ENCODE data around the gene GALNTL6.

Gene GALNTL6

GRCh38 chr4:172674811-172675210 is 861.6 kb downstream of the GALNTL6 start:
- no peak overlapping the region for H3K27ac ChIP-seq (ENCODE audit: low read depth, low read length, severe bottlenecking)
- H3K36me3 ChIP-seq (ENCODE audit: control insufficient read depth, insufficient read depth, low read length): no peaks in the 10 kb centered on the region
- no peak overlapping the region for H3K4me3 ChIP-seq (ENCODE audit: extremely low read depth, insufficient read depth, low read length, poor library complexity, severe bottlenecking)
- H3K9me3 ChIP-seq (ENCODE audit: control insufficient read depth, low read length): no peaks in the 10 kb centered on the region
- no peaks in the 10 kb centered on the region for H3K4me1 ChIP-seq (ENCODE audit: control insufficient read depth, insufficient read depth, low read length, poor library complexity, severe bottlenecking)

GRCh38 chr4:172675232-172675631 is 862.0 kb downstream of the GALNTL6 start:
- no peak overlapping the region for H3K27ac ChIP-seq (ENCODE audit: low read depth, low read length, severe bottlenecking)
- 90 to 100% methylated on average over 1 of the region's 1 CpG for WGBS, 2 experiments (ENCODE audit: insufficient coverage in 2 of 2)
- H3K4me3 ChIP-seq (ENCODE audit: extremely low read depth, insufficient read depth, low read length, poor library complexity, severe bottlenecking): no peak overlapping the region
- H3K36me3 ChIP-seq (ENCODE audit: control insufficient read depth, insufficient read depth, low read length): no peaks in the 10 kb centered on the region
- no peaks in the 10 kb centered on the region for H3K9me3 ChIP-seq (ENCODE audit: control insufficient read depth, low read length)
- H3K4me1 ChIP-seq (ENCODE audit: control insufficient read depth, insufficient read depth, low read length, poor library complexity, severe bottlenecking): no peaks in the 10 kb centered on the region

GRCh38 chr4:172680691-172681090 is 867.5 kb downstream of the GALNTL6 start:
- Histone ChIP-seq H3K36me3 (ENCODE audit: control insufficient read depth, insufficient read depth, low read length) (no peaks in the 10 kb centered on the region), H3K27ac (ENCODE audit: low read depth, low read length, severe bottlenecking) (no peak overlapping the region), H3K4me3 (ENCODE audit: extremely low read depth, insufficient read depth, low read length, poor library complexity, severe bottlenecking) (no peak overlapping the region), H3K4me1 (ENCODE audit: control insufficient read depth, insufficient read depth, low read length, poor library complexity, severe bottlenecking) (no peaks in the 10 kb centered on the region), H3K9me3 (ENCODE audit: control insufficient read depth, low read length) (no peaks in the 10 kb centered on the region)

- H3K4me1 ChIP-seq (ENCODE audit: control insufficient read depth, insufficient read depth, low read length, poor library complexity, severe bottlenecking): no peaks in the 10 kb centered on the region
- no peak overlapping the region for H3K27ac ChIP-seq (ENCODE audit: low read depth, low read length, severe bottlenecking)
- WGBS, 2 experiments (ENCODE audit: insufficient coverage in 2 of 2): 60 to 100% methylated on average over 1 to 2 of the region's 3 CpGs
- no peak overlapping the region for H3K4me3 ChIP-seq (ENCODE audit: extremely low read depth, insufficient read depth, low read length, poor library complexity, severe bottlenecking)
- H3K9me3 ChIP-seq (ENCODE audit: control insufficient read depth, low read length): no peaks in the 10 kb centered on the region
- H3K36me3 ChIP-seq (ENCODE audit: control insufficient read depth, insufficient read depth, low read length): no peaks in the 10 kb centered on the region
Observed at GRCh38 chr4:172683021-172683420, 869.8 kb downstream of the GALNTL6 start.

- Histone ChIP-seq H3K4me3 (ENCODE audit: extremely low read depth, insufficient read depth, low read length, poor library complexity, severe bottlenecking) (no peak overlapping the region), H3K9me3 (ENCODE audit: control insufficient read depth, low read length) (no peaks in the 10 kb centered on the region), H3K36me3 (ENCODE audit: control insufficient read depth, insufficient read depth, low read length) (no peaks in the 10 kb centered on the region), H3K27ac (ENCODE audit: low read depth, low read length, severe bottlenecking) (no peak overlapping the region), H3K4me1 (ENCODE audit: control insufficient read depth, insufficient read depth, low read length, poor library complexity, severe bottlenecking) (no peaks in the 10 kb centered on the region)
- WGBS, 2 experiments (ENCODE audit: insufficient coverage in 2 of 2): 100% methylated on average over 1 to 2 of the region's 2 CpGs
Observed at GRCh38 chr4:172686021-172686420, 872.8 kb downstream of the GALNTL6 start.

- no peak overlapping the region for H3K4me3 ChIP-seq (ENCODE audit: extremely low read depth, insufficient read depth, low read length, poor library complexity, severe bottlenecking)
- no peak overlapping the region for H3K27ac ChIP-seq (ENCODE audit: low read depth, low read length, severe bottlenecking)
- WGBS, 2 experiments (ENCODE audit: insufficient coverage in 2 of 2): no CpG with 5 or more reads among the region's 1 CpG
- H3K9me3 ChIP-seq (ENCODE audit: control insufficient read depth, low read length): peaks cover 5% of the 10 kb centered on the region
- no peaks in the 10 kb centered on the region for H3K36me3 ChIP-seq (ENCODE audit: control insufficient read depth, insufficient read depth, low read length)
- H3K4me1 ChIP-seq (ENCODE audit: control insufficient read depth, insufficient read depth, low read length, poor library complexity, severe bottlenecking): no peaks in the 10 kb centered on the region
Observed at GRCh38 chr4:172688534-172688933, 875.3 kb downstream of the GALNTL6 start.

GRCh38 chr4:172691552-172691951 is 878.3 kb downstream of the GALNTL6 start:
- Histone ChIP-seq H3K4me1 (ENCODE audit: control insufficient read depth, insufficient read depth, low read length, poor library complexity, severe bottlenecking) (no peaks in the 10 kb centered on the region), H3K9me3 (ENCODE audit: control insufficient read depth, low read length) (peaks cover 5% of the 10 kb centered on the region), H3K4me3 (ENCODE audit: extremely low read depth, insufficient read depth, low read length, poor library complexity, severe bottlenecking) (no peak overlapping the region), H3K27ac (ENCODE audit: low read depth, low read length, severe bottlenecking) (no peak overlapping the region), H3K36me3 (ENCODE audit: control insufficient read depth, insufficient read depth, low read length) (no peaks in the 10 kb centered on the region)

GRCh38 chr4:172692701-172693100 is 879.5 kb downstream of the GALNTL6 start:
- Histone ChIP-seq H3K27ac (ENCODE audit: low read depth, low read length, severe bottlenecking) (no peak overlapping the region), H3K9me3 (ENCODE audit: control insufficient read depth, low read length) (peaks cover 5% of the 10 kb centered on the region), H3K4me3 (ENCODE audit: extremely low read depth, insufficient read depth, low read length, poor library complexity, severe bottlenecking) (no peak overlapping the region), H3K36me3 (ENCODE audit: control insufficient read depth, insufficient read depth, low read length) (no peaks in the 10 kb centered on the region), H3K4me1 (ENCODE audit: control insufficient read depth, insufficient read depth, low read length, poor library complexity, severe bottlenecking) (no peaks in the 10 kb centered on the region)
- WGBS, 2 experiments (ENCODE audit: insufficient coverage in 2 of 2): no CpG with 5 or more reads among the region's 2 CpGs

GRCh38 chr4:172698256-172698655 is 885.1 kb downstream of the GALNTL6 start:
- no peak overlapping the region for H3K4me3 ChIP-seq (ENCODE audit: extremely low read depth, insufficient read depth, low read length, poor library complexity, severe bottlenecking)
- H3K36me3 ChIP-seq (ENCODE audit: control insufficient read depth, insufficient read depth, low read length): no peaks in the 10 kb centered on the region
- no peaks in the 10 kb centered on the region for H3K9me3 ChIP-seq (ENCODE audit: control insufficient read depth, low read length)
- no peak overlapping the region for H3K27ac ChIP-seq (ENCODE audit: low read depth, low read length, severe bottlenecking)
- no peaks in the 10 kb centered on the region for H3K4me1 ChIP-seq (ENCODE audit: control insufficient read depth, insufficient read depth, low read length, poor library complexity, severe bottlenecking)
- 33 to 41% methylated on average over 3 of the region's 4 CpGs for WGBS, 2 experiments (ENCODE audit: insufficient coverage in 2 of 2)

GRCh38 chr4:172705565-172705964 is 892.4 kb downstream of the GALNTL6 start:
- Histone ChIP-seq H3K36me3 (ENCODE audit: control insufficient read depth, insufficient read depth, low read length) (no peaks in the 10 kb centered on the region), H3K4me1 (ENCODE audit: control insufficient read depth, insufficient read depth, low read length, poor library complexity, severe bottlenecking) (no peaks in the 10 kb centered on the region), H3K9me3 (ENCODE audit: control insufficient read depth, low read length) (no peaks in the 10 kb centered on the region), H3K4me3 (ENCODE audit: extremely low read depth, insufficient read depth, low read length, poor library complexity, severe bottlenecking) (no peak overlapping the region), H3K27ac (ENCODE audit: low read depth, low read length, severe bottlenecking) (no peak overlapping the region)

GRCh38 chr4:172706000-172706399 is 892.8 kb downstream of the GALNTL6 start:
- Histone ChIP-seq H3K9me3 (ENCODE audit: control insufficient read depth, low read length) (no peaks in the 10 kb centered on the region), H3K4me1 (ENCODE audit: control insufficient read depth, insufficient read depth, low read length, poor library complexity, severe bottlenecking) (no peaks in the 10 kb centered on the region), H3K27ac (ENCODE audit: low read depth, low read length, severe bottlenecking) (no peak overlapping the region), H3K4me3 (ENCODE audit: extremely low read depth, insufficient read depth, low read length, poor library complexity, severe bottlenecking) (no peak overlapping the region), H3K36me3 (ENCODE audit: control insufficient read depth, insufficient read depth, low read length) (no peaks in the 10 kb centered on the region)

- no CpG with 5 or more reads among the region's 1 CpG for WGBS, 2 experiments (ENCODE audit: insufficient coverage in 2 of 2)
- Histone ChIP-seq H3K27ac (ENCODE audit: low read depth, low read length, severe bottlenecking) (no peak overlapping the region), H3K9me3 (ENCODE audit: control insufficient read depth, low read length) (no peaks in the 10 kb centered on the region), H3K4me1 (ENCODE audit: control insufficient read depth, insufficient read depth, low read length, poor library complexity, severe bottlenecking) (no peaks in the 10 kb centered on the region), H3K4me3 (ENCODE audit: extremely low read depth, insufficient read depth, low read length, poor library complexity, severe bottlenecking) (no peak overlapping the region), H3K36me3 (ENCODE audit: control insufficient read depth, insufficient read depth, low read length) (no peaks in the 10 kb centered on the region)
Observed at GRCh38 chr4:172707622-172708021, 894.4 kb downstream of the GALNTL6 start.
